ENCODE results near the gene CPZ. TPM values are rescaled to one million over a fixed set of nuclear protein-coding genes. Genes with fewer than 3 reads are reported as not detected.

The CPZ gene
- total and polyA plus RNA-seq, 10 of the 15 experiments (the other 5 are each of a cell fraction or from before 2014, with no cell fraction given), result not detected

DNA sequence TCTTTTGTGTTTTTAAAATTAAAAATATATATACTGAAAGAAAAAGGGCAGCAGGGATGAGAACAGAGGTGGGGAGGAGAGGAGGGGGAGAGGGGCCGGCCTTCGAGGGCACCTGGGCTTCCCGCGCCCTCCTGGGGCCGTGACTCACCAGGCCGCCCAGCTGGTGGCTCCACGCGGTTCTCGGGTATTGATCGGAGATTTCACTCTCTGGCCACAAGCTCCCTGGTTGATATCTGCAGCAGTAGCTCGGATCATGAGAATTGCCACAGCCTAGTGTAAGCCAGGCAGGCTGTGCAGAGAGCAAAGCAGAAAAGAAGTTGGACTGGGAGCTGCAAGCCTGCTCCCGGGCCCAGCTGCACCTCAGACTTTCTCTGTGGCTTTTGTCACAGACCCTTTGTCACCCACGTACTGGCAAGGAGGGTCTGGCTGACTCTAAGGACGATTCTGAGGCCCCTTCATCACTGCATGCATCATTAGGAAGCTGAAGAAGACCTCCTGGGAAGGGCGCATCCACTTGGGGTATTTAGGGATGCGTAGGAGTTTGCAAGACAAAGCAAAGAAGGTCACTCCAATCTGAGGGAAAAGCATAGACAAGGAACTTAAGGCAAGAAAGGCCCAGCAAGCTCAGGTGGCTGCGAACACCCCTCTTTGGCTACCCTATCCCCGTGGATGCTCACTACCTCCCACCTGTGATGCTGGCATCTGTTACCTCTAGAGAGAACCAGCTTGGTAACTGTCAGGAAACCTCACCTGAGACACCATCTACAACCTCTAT, 71.7 kb downstream of the CPZ start:
- no peaks in the 10 kb centered on the region for H3K79me2 ChIP-seq (ENCODE audit: control insufficient read depth, insufficient read depth, low read length)
- TF ChIP-seq ZSCAN29 (IDR thresholded peaks at IDR 0.05) (no peak), NBN (IDR thresholded peaks at IDR 0.05) (no peak), SKIL (IDR thresholded peaks at IDR 0.05; ENCODE audit: low read depth, poor library complexity, severe bottlenecking) (no peak), SIX5 (IDR thresholded peaks at IDR 0.05; ENCODE audit: low read depth, low read length, severe bottlenecking) (no peak), ZNF24 (IDR thresholded peaks at IDR 0.05) (no peak), RB1 (IDR thresholded peaks at IDR 0.05; ENCODE audit: borderline replicate concordance) (no peak), SPI1 (IDR thresholded peaks at IDR 0.05; ENCODE audit: borderline replicate concordance, insufficient read depth, low read depth, low read length) (no peak), BRCA1 (IDR thresholded peaks at IDR 0.05; ENCODE audit: low read depth, low read length) (no peak), EED (IDR thresholded peaks at IDR 0.05; ENCODE audit: low read depth) (no peak), KAT2A (conservative IDR thresholded peaks at IDR 0.05; ENCODE audit: control insufficient read depth, low read depth, low read length) (no peak), ZNF592 (IDR thresholded peaks at IDR 0.05) (no peak), BCL11A (IDR thresholded peaks at IDR 0.05; ENCODE audit: low read depth, low read length) (no peak), SRF (IDR thresholded peaks at IDR 0.05; ENCODE audit: low read depth in 2 of 2, low read length in 2 of 2) (no peak), IRF4 (IDR thresholded peaks at IDR 0.05; ENCODE audit: low read depth, low read length) (no peak), NRF1 (conservative IDR thresholded peaks at IDR 0.05; ENCODE audit: low read depth, low read length) (no peak), PAX8 (IDR thresholded peaks at IDR 0.05) (no peak), ATF3 (IDR thresholded peaks at IDR 0.05; ENCODE audit: borderline replicate concordance, extremely low read depth, low read depth, low read length) (no peak), ESRRA (IDR thresholded peaks at IDR 0.05; ENCODE audit: low read length) (no peak), RAD51 (IDR thresholded peaks at IDR 0.05) (no peak)
- H3K9me3 ChIP-seq (replicated peaks; ENCODE audit: control insufficient read depth, insufficient read depth, low read length), result no peaks in the 10 kb centered on the region
- no peak for DNase-seq (ENCODE audit: low read depth, low spot score)
- 53% methylated on average over 18 of the region's 18 CpGs for WGBS (ENCODE audit: insufficient coverage, insufficient replicate concordance, low lambda C conversion rate, missing lambda C conversion rate)
- in situ Hi-C loops (cut with MboI) (no loop called here), intact Hi-C loops (cut with micrococcal nuclease; ENCODE audit: unreplicated experiment) (no loop called here)
- RAD21 ChIA-PET (ENCODE audit: unreplicated experiment), result no interaction called here
- no peaks in the 10 kb centered on the region for H4K20me1 ChIP-seq (ENCODE audit: control insufficient read depth, insufficient read depth)
- H3K27ac ChIP-seq (ENCODE audit: control insufficient read depth, insufficient read depth), result no peak overlapping the region
- FAIRE-seq, result no peak
- no peak overlapping the region for H3K9ac ChIP-seq (ENCODE audit: control insufficient read depth, insufficient read depth, low read length)
- no peak overlapping the region for H2AFZ ChIP-seq (ENCODE audit: control insufficient read depth, low read depth, low read length)
- BruUV-seq (replicated peaks), result no TSS peak
- no peak for ATAC-seq
- H3K36me3 ChIP-seq (ENCODE audit: control insufficient read depth in 2 of 2, insufficient read depth in 2 of 2, low read length in 1 of 2), result no peaks in the 10 kb centered on the region
- no peak overlapping the region for H3K4me3 ChIP-seq
- no peaks in the 10 kb centered on the region for H3K4me1 ChIP-seq (ENCODE audit: control insufficient read depth, insufficient read depth, low read length)
- CTCF ChIA-PET, result no interaction called here
- no peak overlapping the region for H3K4me2 ChIP-seq (ENCODE audit: control insufficient read depth, insufficient read depth)
- SMC1A ChIA-PET (ENCODE audit: uncharacterized antibody, unreplicated experiment), result no interaction called here
- POLR2A ChIA-PET, result no interaction called here
- no peaks in the 10 kb centered on the region for H3K27me3 ChIP-seq (replicated peaks in 1 of 2; ENCODE audit: control insufficient read depth in 2 of 2, insufficient read depth in 2 of 2, low read length in 1 of 2)

All from GM12878 (cell line).